Ascending aorta (tissue), 2 donors: Measurements from ENCODE around the gene PABPC1L. TPM values are rescaled to one million over a fixed set of nuclear protein-coding genes. Genes with fewer than 3 reads are reported as not detected.

ENCODE experiments used
- DNase-seq, 2 donors: peaks; one replicate each; pipeline ENCODE4 v3.0.0-alpha.2; 2019; ENCODE audit warnings: low spot score in 2 of 2
- H3K27ac ChIP-seq, 2 donors: fragments of 200-600 bp; sonication (generic); one replicate each; pipeline ENCODE4 v1.5.1; 2016 to 2017; ENCODE audit warnings: mild to moderate bottlenecking in 1 of 2
- H3K27me3 ChIP-seq: fragments of 200-600 bp; sonication (generic); one replicate; pipeline ENCODE4 v1.5.1; 2017
- H3K36me3 ChIP-seq, 2 donors: fragments of 200-600 bp; sonication (generic); one replicate each; pipeline ENCODE4 v1.5.1; 2016
- H3K4me1 ChIP-seq, 2 donors: fragments of 200-600 bp; sonication (generic); one replicate each; pipeline ENCODE4 v1.5.1; 2016 to 2017; ENCODE audit warnings: mild to moderate bottlenecking in 1 of 2
- H3K4me3 ChIP-seq, 2 donors: fragments of 200-600 bp; sonication (generic); one replicate each; pipeline ENCODE4 v1.5.1; 2016 to 2017; ENCODE audit warnings: mild to moderate bottlenecking in 1 of 2
- H3K9me3 ChIP-seq, 2 donors: fragments of 200-600 bp; sonication (generic); one replicate each; pipeline ENCODE4 v1.5.1; 2016
- intact Hi-C: fragments of 100-400 bp; cut with DNase I; formaldehyde crosslinking; loops from one replicate; pipeline ENCODE4 v1.15.1; 2023
- total RNA-seq: library from RNA; depleted of rRNA; stranded (reverse); fragments of >200 nt; gene quantifications from one replicate; pipeline ENCODE4 v1.1.0, GENCODE V29; 2016
- TF ChIP-seq, protein P1 (sequence below), 3 experiments: fragments of 200-600 bp in 2 of 3; fragments of 450-650 bp in 1 of 3; sonication (generic) in 2 of 3; IDR thresholded peaks; one replicate each; pipeline ENCODE4 v1.5.1; 2016 to 2019; ENCODE audit warnings: antibody characterized with exemption in 3 of 3, mild to moderate bottlenecking in 1 of 3, moderate library complexity in 1 of 3

The PABPC1L gene
- total RNA-seq, 1 donor from 2014 or later, result 22.9 TPM

- H3K27ac ChIP-seq, result no peak overlapping the region
- no peaks in the 10 kb centered on the region for H3K27me3 ChIP-seq
- no peak overlapping the region for H3K4me3 ChIP-seq
- no peaks in the 10 kb centered on the region for H3K9me3 ChIP-seq
- H3K36me3 ChIP-seq, result peaks cover 0 to 1% of the 10 kb centered on the region in 2 donors
- TF ChIP-seq, protein P1, sequence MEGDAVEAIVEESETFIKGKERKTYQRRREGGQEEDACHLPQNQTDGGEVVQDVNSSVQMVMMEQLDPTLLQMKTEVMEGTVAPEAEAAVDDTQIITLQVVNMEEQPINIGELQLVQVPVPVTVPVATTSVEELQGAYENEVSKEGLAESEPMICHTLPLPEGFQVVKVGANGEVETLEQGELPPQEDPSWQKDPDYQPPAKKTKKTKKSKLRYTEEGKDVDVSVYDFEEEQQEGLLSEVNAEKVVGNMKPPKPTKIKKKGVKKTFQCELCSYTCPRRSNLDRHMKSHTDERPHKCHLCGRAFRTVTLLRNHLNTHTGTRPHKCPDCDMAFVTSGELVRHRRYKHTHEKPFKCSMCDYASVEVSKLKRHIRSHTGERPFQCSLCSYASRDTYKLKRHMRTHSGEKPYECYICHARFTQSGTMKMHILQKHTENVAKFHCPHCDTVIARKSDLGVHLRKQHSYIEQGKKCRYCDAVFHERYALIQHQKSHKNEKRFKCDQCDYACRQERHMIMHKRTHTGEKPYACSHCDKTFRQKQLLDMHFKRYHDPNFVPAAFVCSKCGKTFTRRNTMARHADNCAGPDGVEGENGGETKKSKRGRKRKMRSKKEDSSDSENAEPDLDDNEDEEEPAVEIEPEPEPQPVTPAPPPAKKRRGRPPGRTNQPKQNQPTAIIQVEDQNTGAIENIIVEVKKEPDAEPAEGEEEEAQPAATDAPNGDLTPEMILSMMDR (IDR thresholded peaks at IDR 0.05), result no peak
- DNase-seq, result no peak
- intact Hi-C loops, result no loop called here
- H3K4me1 ChIP-seq, result peaks cover 8 to 27% of the 10 kb centered on the region in 2 donors
Observed at GRCh38 chr20:44894959-44895358, 14.9 kb upstream of the PABPC1L start.

DNA sequence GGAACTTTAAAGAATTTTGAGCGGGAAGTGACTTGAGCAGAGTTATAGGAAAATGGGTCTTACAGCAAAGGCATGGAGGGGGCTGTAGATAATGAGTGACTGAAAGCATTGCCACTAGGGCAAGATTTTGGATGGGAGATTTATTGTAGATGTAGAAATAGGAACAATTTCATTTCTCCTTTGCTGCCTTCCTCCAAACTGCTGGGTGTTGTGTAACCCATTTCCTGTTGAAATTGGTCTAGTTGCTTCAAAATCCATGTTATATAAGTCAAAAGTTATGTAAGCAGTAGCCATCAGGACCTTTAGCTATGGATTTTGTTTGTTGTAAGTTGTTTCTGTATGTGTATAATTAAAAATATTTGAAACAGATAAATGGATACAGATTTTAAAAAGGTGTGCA, 13.3 kb upstream of the PABPC1L start:
- H3K27me3 ChIP-seq, result no peaks in the 10 kb centered on the region
- peak overlapping the region; percentile 32 to 48 for H3K27ac ChIP-seq
- H3K9me3 ChIP-seq, result no peaks in the 10 kb centered on the region
- H3K4me3 ChIP-seq, result no peak overlapping the region
- H3K4me1 ChIP-seq, result peaks cover 8 to 26% of the 10 kb centered on the region in 2 donors
- peaks cover 2 to 10% of the 10 kb centered on the region in 2 donors for H3K36me3 ChIP-seq
- TF ChIP-seq, protein P1 (IDR thresholded peaks at IDR 0.05), result no peak
- intact Hi-C loops, result no loop called here
- DNase-seq, result no peak

DNA sequence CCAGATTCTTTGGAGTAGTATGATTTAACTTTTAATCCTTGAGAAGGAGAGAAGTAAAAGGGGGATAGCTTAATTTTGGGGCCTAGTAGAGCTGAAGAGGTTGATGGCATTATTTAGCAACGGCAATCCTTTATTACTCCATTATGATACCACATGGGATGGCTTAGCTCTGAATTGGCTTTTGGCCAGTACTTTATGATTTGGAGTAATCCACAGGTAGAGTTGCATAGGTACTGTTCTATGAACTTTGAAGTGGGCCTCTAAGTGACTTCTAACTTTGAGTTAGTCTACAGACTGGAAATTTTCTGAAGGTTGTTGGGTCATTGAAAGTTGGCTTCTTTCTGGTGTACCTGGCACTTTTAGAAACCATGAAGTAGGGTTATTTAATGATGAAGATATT, 12.7 kb upstream of the PABPC1L start:
- intact Hi-C loops, result no loop called here
- no peaks in the 10 kb centered on the region for H3K27me3 ChIP-seq
- no peaks in the 10 kb centered on the region for H3K9me3 ChIP-seq
- DNase-seq, result no peak
- peak overlapping the region; percentile 32 to 48 for H3K27ac ChIP-seq
- no peak overlapping the region for H3K4me3 ChIP-seq
- peaks cover 8 to 26% of the 10 kb centered on the region in 2 donors for H3K4me1 ChIP-seq
- TF ChIP-seq, protein P1 (IDR thresholded peaks at IDR 0.05), result no peak
- peaks cover 7 to 15% of the 10 kb centered on the region in 2 donors for H3K36me3 ChIP-seq

- Histone ChIP-seq H3K27me3 (no peaks in the 10 kb centered on the region), H3K9me3 (no peaks in the 10 kb centered on the region), H3K4me3 (no peak overlapping the region), H3K36me3 (peaks cover 38 to 47% of the 10 kb centered on the region in 2 donors), H3K27ac (no peak overlapping the region), H3K4me1 (peaks cover 7 to 19% of the 10 kb centered on the region in 2 donors)
- DNase-seq, result no peak
- intact Hi-C loops, result no loop called here
- TF ChIP-seq, protein P1 (IDR thresholded peaks at IDR 0.05), result no peak
Observed at GRCh38 chr20:44900231-44900854, 9.5 kb upstream of the PABPC1L start.

GRCh38 chr20:44901974-44902373, 7.9 kb upstream of the PABPC1L start:
- intact Hi-C loops, result no loop called here
- peaks cover 0 to 3% of the 10 kb centered on the region in 2 donors for H3K4me1 ChIP-seq
- H3K4me3 ChIP-seq, result no peak overlapping the region
- peaks cover 52 to 64% of the 10 kb centered on the region in 2 donors for H3K36me3 ChIP-seq
- TF ChIP-seq, protein P1 (IDR thresholded peaks at IDR 0.05), result no peak
- H3K27ac ChIP-seq, result no peak overlapping the region
- no peaks in the 10 kb centered on the region for H3K9me3 ChIP-seq
- no peaks in the 10 kb centered on the region for H3K27me3 ChIP-seq
- DNase-seq, result no peak
